Effector memory CD8-positive, alpha-beta T cell (primary cell): ENCODE data around the gene PRSS8.
"Not testable (repeated sequence)": the region's sequence is repeated elsewhere in the genome, so short reads cannot be mapped to it uniquely, and the experiment has no call there.

ENCODE experiments used
- ATAC-seq: fragments of 150-1000 bp; cut with Tn5 transposase; replicated peaks from 2 replicates; pipeline ENCODE4 v1.10.0; 2021; ENCODE audit warnings: mild to moderate bottlenecking, moderate library complexity
- DNase-seq, 3 experiments: peaks; one replicate each; pipeline ENCODE4 v3.0.0; 2021
- H3K27ac Mint-ChIP-seq, 2 donors: one replicate each; pipeline ENCODE4 v1.8.0; 2022; ENCODE audit warnings: mild to moderate bottlenecking in 2 of 2, mixed read lengths in 2 of 2, moderate library complexity in 2 of 2
- H3K27me3 Mint-ChIP-seq, 2 donors: one replicate each; pipeline ENCODE4 v1.8.0; 2022; ENCODE audit warnings: mixed read lengths in 2 of 2
- H3K36me3 Mint-ChIP-seq: one replicate; pipeline ENCODE4 v1.8.0; 2022; ENCODE audit warnings: mild to moderate bottlenecking, moderate library complexity, mixed read lengths; ENCODE audit not compliant: insufficient read depth
- H3K4me1 Mint-ChIP-seq, 2 donors: one replicate each; pipeline ENCODE4 v1.8.0; 2022; ENCODE audit warnings: low read depth in 2 of 2, mixed read lengths in 2 of 2
- H3K4me3 Mint-ChIP-seq, 2 donors: one replicate each; pipeline ENCODE4 v1.8.0; 2022; ENCODE audit warnings: mild to moderate bottlenecking in 2 of 2, mixed read lengths in 2 of 2, moderate library complexity in 2 of 2
- H3K9me3 Mint-ChIP-seq, 2 donors: one replicate each; pipeline ENCODE4 v1.8.0; 2022; ENCODE audit warnings: mixed read lengths in 2 of 2
- total RNA-seq, 9 experiments: gene quantifications; one replicate each; lab custom pipeline; 2026; lab: John Stamatoyannopoulos, UW

The PRSS8 gene
- total RNA-seq, result 0 to 0.11 (median 0) reads per million in 9 experiments

- Mint-ChIP-seq H3K4me1 (no peaks in the 10 kb centered on the region), H3K27me3 (no peaks in the 10 kb centered on the region), H3K36me3 (peaks cover 17% of the 10 kb centered on the region), H3K4me3 (no peak within 1 kb of the TSS), H3K27ac (no peak within 1 kb of the TSS), H3K9me3 (no peaks in the 10 kb centered on the region)
- DNase-seq, result no peak
- no peak for ATAC-seq
Measured at GRCh38 chr16:31135535-31136286, at the start of gene PRSS8. Gene PRSS8, minus strand, starts transcription at chr16:31135727. Its CDS starts 229 bp downstream, at chr16:31135498.

GRCh38 chr16:31184888-31185287, 49.4 kb upstream of the PRSS8 start:
- peak overlapping the region; percentile 65 to 99 for H3K4me3 Mint-ChIP-seq
- H3K27me3 Mint-ChIP-seq, result no peaks in the 10 kb centered on the region
- peak overlapping the region; percentile 88 to 99 for H3K27ac Mint-ChIP-seq
- no peak for DNase-seq
- peaks cover 100% of the 10 kb centered on the region for H3K36me3 Mint-ChIP-seq
- no peaks in the 10 kb centered on the region for H3K9me3 Mint-ChIP-seq
- peaks cover 73 to 85% of the 10 kb centered on the region in 2 donors for H3K4me1 Mint-ChIP-seq
- no peak for ATAC-seq

GRCh38 chr16:31183432-31184428, 48.2 kb upstream of the PRSS8 start:
- ATAC-seq, result no peak
- H3K27ac Mint-ChIP-seq, result peak overlapping the region; percentile 88 to 99
- peaks cover 70 to 77% of the 10 kb centered on the region in 2 donors for H3K4me1 Mint-ChIP-seq
- no peaks in the 10 kb centered on the region for H3K9me3 Mint-ChIP-seq
- H3K4me3 Mint-ChIP-seq, result peak overlapping the region; percentile 99
- no peak for DNase-seq
- H3K27me3 Mint-ChIP-seq, result no peaks in the 10 kb centered on the region
- H3K36me3 Mint-ChIP-seq, result peaks cover 97% of the 10 kb centered on the region

- DNase-seq (no peak), ATAC-seq (no peak)
- Mint-ChIP-seq H3K27me3 (no peaks in the 10 kb centered on the region), H3K9me3 (no peaks in the 10 kb centered on the region), H3K4me1 (peaks cover 68 to 73% of the 10 kb centered on the region in 2 donors), H3K4me3 (peak overlapping the region; percentile 99), H3K27ac (peak overlapping the region; percentile 88 to 99), H3K36me3 (peaks cover 84% of the 10 kb centered on the region)
Measured at GRCh38 chr16:31182391-31182790, 46.9 kb upstream of the PRSS8 start.

GRCh38 chr16:31181102-31181830, 45.7 kb upstream of the PRSS8 start:
- Mint-ChIP-seq H3K4me1 (peaks cover 64 to 68% of the 10 kb centered on the region in 2 donors), H3K9me3 (no peaks in the 10 kb centered on the region), H3K4me3 (peak overlapping the region; percentile 99), H3K27ac (peak overlapping the region; percentile 99 to 100), H3K36me3 (peaks cover 80% of the 10 kb centered on the region), H3K27me3 (no peaks in the 10 kb centered on the region)
- ATAC-seq (no peak), DNase-seq (no peak)

GRCh38 chr16:31179747-31180459, 44.4 kb upstream of the PRSS8 start, which contains the start of gene FUS:
Gene FUS, plus strand, starts transcription at chr16:31180139. Its CDS starts 76 bp downstream, at chr16:31180215.
- Mint-ChIP-seq H3K4me3 (peak within 1 kb of the TSS; percentile 99), H3K27ac (peak within 1 kb of the TSS; percentile 99 to 100), H3K36me3 (peaks cover 66% of the 10 kb centered on the region), H3K9me3 (no peaks in the 10 kb centered on the region), H3K4me1 (peaks cover 52 to 55% of the 10 kb centered on the region in 2 donors), H3K27me3 (no peaks in the 10 kb centered on the region)
- DNase-seq, result peak; percentile 90 to 93 (median 92)
- ATAC-seq, result peak; percentile 62

GRCh38 chr16:31179219-31179746, 43.8 kb upstream of the PRSS8 start:
- no peak for ATAC-seq
- Mint-ChIP-seq H3K36me3 (peaks cover 60% of the 10 kb centered on the region), H3K4me1 (peaks cover 49 to 51% of the 10 kb centered on the region in 2 donors), H3K27ac (peak overlapping the region; percentile 99 to 100), H3K27me3 (no peaks in the 10 kb centered on the region), H3K9me3 (no peaks in the 10 kb centered on the region), H3K4me3 (peak overlapping the region; percentile 99)
- no peak for DNase-seq

- Mint-ChIP-seq H3K27ac (peak overlapping the region in 1 of 2 donors; percentile 36), H3K4me1 (peaks cover 30 to 31% of the 10 kb centered on the region in 2 donors), H3K36me3 (peaks cover 39% of the 10 kb centered on the region), H3K9me3 (no peaks in the 10 kb centered on the region), H3K4me3 (peak overlapping the region; percentile 99), H3K27me3 (no peaks in the 10 kb centered on the region)
- peak; percentile 31 for ATAC-seq
- DNase-seq, result peak; percentile 42 to 49 (median 48)
Measured at GRCh38 chr16:31177136-31177535, 41.6 kb upstream of the PRSS8 start.

GRCh38 chr16:31170048-31170447, 34.5 kb upstream of the PRSS8 start:
- H3K9me3 Mint-ChIP-seq, H3K4me1 Mint-ChIP-seq, H3K4me3 Mint-ChIP-seq, H3K36me3 Mint-ChIP-seq, H3K27me3 Mint-ChIP-seq, DNase-seq, H3K27ac Mint-ChIP-seq, ATAC-seq: not testable (repeated sequence)

GRCh38 chr16:31168848-31169247, 33.3 kb upstream of the PRSS8 start:
- ATAC-seq, result no peak

GRCh38 chr16:31167315-31167714, 31.8 kb upstream of the PRSS8 start:
- no peak overlapping the region for H3K27ac Mint-ChIP-seq
- ATAC-seq (no peak), DNase-seq (no peak)
- H3K9me3 Mint-ChIP-seq, result no peaks in the 10 kb centered on the region
- no peaks in the 10 kb centered on the region for H3K27me3 Mint-ChIP-seq
- H3K4me3 Mint-ChIP-seq, result no peak overlapping the region
- H3K36me3 Mint-ChIP-seq, result no peaks in the 10 kb centered on the region
- no peaks in the 10 kb centered on the region for H3K4me1 Mint-ChIP-seq

More at GRCh38 chr16:31168848-31169247, 33.3 kb upstream of the PRSS8 start:
- Mint-ChIP-seq H3K36me3 (no peaks in the 10 kb centered on the region), H3K27me3 (no peaks in the 10 kb centered on the region), H3K27ac (no peak overlapping the region), H3K4me3 (no peak overlapping the region), H3K9me3 (no peaks in the 10 kb centered on the region), H3K4me1 (no peaks in the 10 kb centered on the region)
- DNase-seq, result no peak

GRCh38 chr16:31157136-31157535, 21.6 kb upstream of the PRSS8 start:
- no peak for DNase-seq
- H3K4me3 Mint-ChIP-seq, result no peak overlapping the region

More at GRCh38 chr16:31157136-31157535, 21.6 kb upstream of the PRSS8 start:
- Mint-ChIP-seq H3K36me3 (no peaks in the 10 kb centered on the region), H3K27me3 (peaks cover 6 to 7% of the 10 kb centered on the region in 2 donors), H3K27ac (no peak overlapping the region), H3K9me3 (no peaks in the 10 kb centered on the region), H3K4me1 (peaks cover 4 to 11% of the 10 kb centered on the region in 2 donors)
- no peak for ATAC-seq
